ENCODE measurements around the gene INPP5A.

- no peak for TF ChIP-seq POLR2A (IDR thresholded peaks at IDR 0.05; ENCODE audit: low read length)
- TF ChIP-seq GATA1 (IDR thresholded peaks at IDR 0.05; ENCODE audit: low read depth, low read length) = no peak
These were observed 49.6 kb downstream of the INPP5A start for GRCh38 chr10:132587175-132587574.

Measured in erythroblast (primary cell).